Stimulated activated CD8-positive, alpha-beta memory T cell treated with anti-CD3 and anti-CD28 coated beads, Interleukin-7, amount 100 ng/mL, for 1 hour (primary cell): Measurements from ENCODE around the gene ECPAS.
"Not testable (repeated sequence)": the region's sequence is repeated elsewhere in the genome, so short reads cannot be mapped to it uniquely, and the experiment has no call there.

Experiments
- DNase-seq, 2 donors: peaks; one replicate each; pipeline ENCODE4 v3.0.0-alpha.2; 2020; ENCODE audit warnings: low read depth in 2 of 2

The ECPAS gene

DNA sequence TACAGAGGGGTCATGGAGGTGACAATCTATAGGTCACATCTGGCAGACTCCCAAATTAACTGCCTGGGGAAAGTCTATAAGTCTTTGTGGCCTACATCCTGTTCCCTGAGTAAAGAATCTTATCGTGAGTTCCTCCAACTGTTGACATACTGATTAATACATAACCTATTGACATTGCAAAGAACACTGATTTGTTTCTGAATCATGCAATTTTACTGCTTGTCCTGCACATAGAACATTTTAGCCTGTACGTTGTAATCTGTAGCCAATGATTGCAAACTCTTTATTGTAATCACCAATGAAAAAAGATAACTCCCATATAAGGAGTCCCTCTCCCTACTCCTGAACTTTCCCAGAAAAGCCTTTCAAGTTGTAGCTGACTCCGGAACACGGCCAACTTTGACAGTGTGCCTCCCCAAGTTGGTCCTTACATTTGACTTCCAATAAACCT lies 135.3 kb downstream of the ECPAS start:
- DNase-seq = no peak

DNA sequence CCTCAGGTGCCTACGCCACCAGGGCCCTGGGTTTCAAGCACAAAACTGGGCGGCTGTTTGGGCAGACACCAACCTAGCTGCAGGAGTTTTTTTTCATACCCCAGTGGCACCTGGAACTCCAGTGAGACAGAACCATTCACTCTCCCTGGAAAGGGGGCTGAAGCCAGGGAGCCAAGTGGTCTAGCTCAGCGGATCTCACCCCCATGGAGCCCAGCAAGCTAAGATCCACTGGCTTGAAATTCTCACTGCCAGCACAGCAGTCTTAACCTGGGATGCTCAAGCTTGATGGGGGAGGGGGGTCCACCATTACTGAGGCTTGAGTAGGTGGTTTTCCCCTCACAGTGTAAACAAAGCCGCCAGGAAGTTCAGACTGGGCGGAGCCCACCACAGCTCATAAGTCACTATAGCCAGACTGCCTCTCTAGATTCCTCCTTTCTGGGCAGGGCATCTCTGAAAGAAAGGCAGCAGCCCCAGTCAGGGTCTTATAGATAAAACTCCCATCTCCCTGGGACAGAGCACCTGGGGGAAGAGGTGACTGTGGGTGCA lies 149.8 kb downstream of the ECPAS start:
- not testable (repeated sequence) for DNase-seq

DNA sequence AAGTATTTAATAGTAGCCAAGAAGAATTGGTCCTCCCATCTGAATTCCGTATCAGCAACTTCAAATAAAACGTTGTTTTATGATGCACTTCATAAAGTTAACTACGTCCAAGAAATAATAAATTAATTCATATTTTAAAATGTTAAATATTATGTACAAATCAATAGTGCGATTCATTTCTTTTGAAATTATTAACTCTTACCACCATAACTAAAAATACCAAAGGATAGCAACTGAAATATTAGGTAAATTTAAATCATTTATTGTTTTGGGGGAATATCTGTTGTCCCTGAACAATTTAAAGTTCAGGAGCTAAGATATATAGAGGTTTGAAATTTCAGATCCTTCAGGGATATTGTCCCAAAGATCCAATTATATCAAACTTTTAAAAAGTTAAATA lies 154.1 kb downstream of the ECPAS start, which contains the start of gene OR2K2:
Gene OR2K2, minus strand, starts transcription at position 101 of the 400 bp plus-strand sequence. CDS start 1,791 bp downstream, outside the sequence.
- DNase-seq = no peak

DNA sequence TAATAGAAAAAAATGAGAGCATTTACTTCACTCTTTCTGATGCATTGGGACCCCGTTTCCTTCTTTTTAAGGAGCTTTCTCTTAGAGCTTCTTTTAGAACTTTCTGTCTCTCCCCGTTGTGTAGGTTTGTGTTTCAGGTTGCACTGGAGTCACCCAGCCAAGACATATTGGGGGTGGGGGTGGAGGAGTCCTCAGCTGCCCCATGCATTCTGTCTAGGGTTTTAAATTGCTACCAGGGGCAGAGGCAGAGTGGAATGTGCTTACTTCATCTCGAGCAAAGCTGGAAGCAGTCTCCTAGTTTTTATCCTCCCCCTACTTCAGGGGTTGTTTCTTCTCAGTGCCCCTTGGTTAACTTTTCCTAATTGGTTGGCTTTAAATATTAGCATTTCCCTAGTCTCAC lies 163.6 kb downstream of the ECPAS start:
- no peak for DNase-seq

DNA sequence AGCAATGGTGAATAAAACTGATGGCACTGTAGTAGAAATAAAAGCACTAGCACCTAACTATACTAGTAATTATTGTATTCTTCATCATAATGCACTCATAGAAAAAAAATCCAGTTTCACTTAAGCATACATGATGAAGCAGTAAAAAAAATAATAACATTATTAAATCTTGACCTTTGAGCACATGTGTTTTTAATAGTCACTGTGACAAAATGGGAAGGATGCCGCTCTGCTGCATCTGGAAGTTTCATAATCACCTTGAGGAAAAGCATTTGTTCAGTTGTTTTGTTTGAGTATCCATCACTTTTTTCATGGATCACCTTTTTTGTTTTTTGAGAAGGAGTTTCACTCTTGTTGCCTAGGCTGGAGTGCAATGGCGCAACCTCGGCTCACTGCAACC lies 167.4 kb downstream of the ECPAS start:
- DNase-seq = no peak
